Stomach (tissue), 4 donors: ENCODE measurements around the gene HTR7.

Experiments
- EP300 ChIP-seq: sonication (generic); formaldehyde crosslinking; IDR thresholded peaks from one replicate; pipeline ENCODE4 v1.6.1; 2017; ENCODE audit warnings: antibody characterized with exemption
- POLR2A ChIP-seq, 4 donors: fragments of 450-650 bp; IDR thresholded peaks; one replicate each; pipeline ENCODE4 v1.6.1; 2016; ENCODE audit warnings: antibody characterized with exemption in 4 of 4, control low read depth in 2 of 4, mild to moderate bottlenecking in 1 of 4, moderate library complexity in 1 of 4
- POLR2AphosphoS5 ChIP-seq, 3 donors: sonication (generic); formaldehyde crosslinking; IDR thresholded peaks; one replicate each; pipeline ENCODE4 v1.6.1; 2016; ENCODE audit warnings: antibody characterized with exemption in 3 of 3
- TF ChIP-seq, protein P1 (sequence below), 7 experiments: fragments of 450-650 bp in 4 of 7; fragments of 200-600 bp in 3 of 7; sonication (generic) in 3 of 7; IDR thresholded peaks; one replicate each; pipeline ENCODE4 v1.5.1; 2016 to 2019; ENCODE audit warnings: antibody characterized with exemption in 7 of 7, control low read depth in 2 of 7, mild to moderate bottlenecking in 1 of 7

DNA sequence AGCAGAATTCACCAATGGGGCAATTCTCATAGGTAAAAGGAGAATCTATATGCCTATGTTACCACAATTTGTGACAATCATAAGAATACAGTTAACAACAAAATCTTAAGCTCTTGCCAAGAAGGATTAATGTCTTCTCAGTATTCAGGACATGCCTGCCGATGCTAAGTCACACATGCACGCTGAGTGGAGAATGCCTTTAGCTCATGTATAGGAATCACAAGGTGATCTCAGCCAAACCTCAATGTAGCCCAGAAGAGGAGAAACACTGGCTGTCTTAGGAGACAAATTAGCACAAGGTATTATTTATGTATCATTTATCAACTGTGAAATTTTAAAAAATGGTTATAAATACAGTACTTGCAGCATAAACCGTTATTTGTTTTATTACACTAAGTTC is 2.7 kb downstream of the HTR7 start:
- TF ChIP-seq, protein P1, sequence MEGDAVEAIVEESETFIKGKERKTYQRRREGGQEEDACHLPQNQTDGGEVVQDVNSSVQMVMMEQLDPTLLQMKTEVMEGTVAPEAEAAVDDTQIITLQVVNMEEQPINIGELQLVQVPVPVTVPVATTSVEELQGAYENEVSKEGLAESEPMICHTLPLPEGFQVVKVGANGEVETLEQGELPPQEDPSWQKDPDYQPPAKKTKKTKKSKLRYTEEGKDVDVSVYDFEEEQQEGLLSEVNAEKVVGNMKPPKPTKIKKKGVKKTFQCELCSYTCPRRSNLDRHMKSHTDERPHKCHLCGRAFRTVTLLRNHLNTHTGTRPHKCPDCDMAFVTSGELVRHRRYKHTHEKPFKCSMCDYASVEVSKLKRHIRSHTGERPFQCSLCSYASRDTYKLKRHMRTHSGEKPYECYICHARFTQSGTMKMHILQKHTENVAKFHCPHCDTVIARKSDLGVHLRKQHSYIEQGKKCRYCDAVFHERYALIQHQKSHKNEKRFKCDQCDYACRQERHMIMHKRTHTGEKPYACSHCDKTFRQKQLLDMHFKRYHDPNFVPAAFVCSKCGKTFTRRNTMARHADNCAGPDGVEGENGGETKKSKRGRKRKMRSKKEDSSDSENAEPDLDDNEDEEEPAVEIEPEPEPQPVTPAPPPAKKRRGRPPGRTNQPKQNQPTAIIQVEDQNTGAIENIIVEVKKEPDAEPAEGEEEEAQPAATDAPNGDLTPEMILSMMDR (IDR thresholded peaks at IDR 0.05) = no peak
- no peak for TF ChIP-seq POLR2AphosphoS5 (IDR thresholded peaks at IDR 0.05)
- TF ChIP-seq POLR2A (IDR thresholded peaks at IDR 0.05) = no peak
- TF ChIP-seq EP300 = no peak
